SK-N-SH treated with all-trans-retinoic acid at 6 μM for 48 hours (cell line): Measurements from ENCODE around the gene ASTN2.

Source experiments
- ARNTL ChIP-seq: fragments of 450-650 bp; formaldehyde crosslinking; IDR thresholded peaks from 2 replicates; pipeline ENCODE4 v1.5.0; 2020; ENCODE audit warnings: low read depth, mild to moderate bottlenecking, moderate library complexity, borderline replicate concordance
- POU6F1 ChIP-seq: fragments of 250-450 bp; sonication (Bioruptor Pico); IDR thresholded peaks from 2 replicates; pipeline ENCODE4 v1.8.0; 2021; ENCODE audit warnings: low read depth, mild to moderate bottlenecking, moderate library complexity, borderline replicate concordance
- ZFP3 ChIP-seq: fragments of 250-450 bp; sonication (Bioruptor Pico); IDR thresholded peaks from 2 replicates; pipeline ENCODE4 v1.5.0; 2020; ENCODE audit warnings: mild to moderate bottlenecking, moderate library complexity
- ZFP30 ChIP-seq: fragments of 450-650 bp; formaldehyde crosslinking; IDR thresholded peaks from 2 replicates; pipeline ENCODE4 v1.5.0; 2022; ENCODE audit warnings: mild to moderate bottlenecking, moderate library complexity
- ZNF8 ChIP-seq: fragments of 450-650 bp; formaldehyde crosslinking; IDR thresholded peaks from 2 replicates; pipeline ENCODE4 v1.5.0; 2020; ENCODE audit warnings: mild to moderate bottlenecking, moderate library complexity

DNA sequence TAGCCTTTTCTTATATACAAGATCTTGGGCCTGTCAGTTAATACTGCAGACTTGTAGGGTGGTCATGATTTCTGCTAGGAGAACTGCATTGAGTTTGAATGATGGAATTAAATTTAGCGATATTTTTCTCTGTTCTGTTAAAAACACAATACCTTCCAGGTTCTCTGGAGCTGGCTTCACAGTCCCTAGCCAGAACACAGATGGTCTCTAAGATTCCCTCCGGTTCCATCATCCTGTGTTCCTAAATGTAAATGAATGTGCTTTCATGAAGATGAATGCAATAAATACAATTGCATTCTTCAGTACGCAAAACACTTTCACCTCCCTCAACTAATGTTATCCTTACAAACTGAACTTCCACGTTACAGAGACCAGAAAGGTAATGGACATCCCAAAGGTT, 264.9 kb downstream of the ASTN2 start:
- TF ChIP-seq ZFP3 (CRISPR knock-in tag) = no peak
- no peak for TF ChIP-seq ARNTL (CRISPR knock-in tag)
- TF ChIP-seq ZFP30 = no peak
- no peak for TF ChIP-seq POU6F1 (CRISPR knock-in tag)
- no peak for TF ChIP-seq ZNF8 (CRISPR knock-in tag)
